GM13977 (cell line): ENCODE data around the gene NTM.

Experiments
- DNase-seq: peaks from one replicate; pipeline ENCODE4 v3.0.0; 2012; ENCODE audit warnings: low spot score
- CTCF ChIP-seq: IDR thresholded peaks from 2 replicates; pipeline ENCODE4 v1.5.1; 2012; ENCODE audit warnings: mild to moderate bottlenecking, control low read depth; ENCODE audit not compliant: insufficient read depth; ENCODE audit errors: extremely low read depth, missing control alignments
- in situ Hi-C: fragments of 300-500 bp; cut with MboI; formaldehyde crosslinking; loops from one replicate; pipeline ENCODE4 v1.12.0; 2022; ENCODE audit warnings: low sequenced_read_pairs, low pct_unique_long_range_greater_than_20kb, mixed read lengths, inconsistent platforms; ENCODE audit not compliant: unreplicated experiment

NTM gene

DNA sequence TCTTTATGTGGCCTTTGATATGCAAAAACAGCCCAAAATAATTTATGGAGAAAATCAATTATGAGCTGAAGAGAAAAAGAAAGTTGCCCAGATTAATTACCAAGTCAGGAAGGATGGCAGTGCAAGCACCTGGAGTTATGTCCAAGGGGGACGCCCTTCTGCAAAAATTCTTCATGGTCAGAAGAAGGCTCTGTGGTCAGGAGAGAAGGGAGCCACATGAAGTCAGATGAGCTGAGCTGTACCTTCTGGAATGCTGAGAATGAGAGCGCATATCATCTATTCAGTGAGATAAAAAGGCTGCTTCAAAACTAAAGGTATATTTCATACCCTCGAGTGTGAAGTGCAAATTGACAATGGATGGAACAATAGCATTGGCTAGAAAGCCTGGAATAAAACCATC, 607.4 kb downstream of the NTM start:
- TF ChIP-seq CTCF: no peak
- in situ Hi-C loops: no loop called here
- DNase-seq: no peak

GRCh38 chr11:131978351-131978750, 607.9 kb downstream of the NTM start:
- in situ Hi-C loops: no loop called here
- TF ChIP-seq CTCF: no peak
- no peak for DNase-seq

DNA sequence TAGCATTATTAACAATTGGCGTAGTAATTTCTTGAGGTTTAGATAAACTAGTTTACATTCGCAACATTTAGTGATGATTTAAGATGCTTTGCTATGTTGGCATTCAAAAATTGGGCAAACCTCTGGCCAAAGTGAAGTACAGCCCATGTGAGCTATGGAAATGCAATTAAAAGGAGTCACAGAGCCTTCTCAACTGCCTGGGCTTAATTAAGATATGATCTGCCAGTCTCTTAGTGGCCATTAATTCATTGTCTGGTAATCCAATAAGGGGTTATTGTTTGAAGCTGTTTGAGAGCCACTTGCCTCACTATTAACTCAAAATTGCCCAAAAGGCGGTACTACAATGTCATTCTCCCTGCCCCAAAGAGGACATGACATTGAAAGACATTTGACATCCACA, 608.9 kb downstream of the NTM start:
- in situ Hi-C loops: no loop called here
- no peak for TF ChIP-seq CTCF
- DNase-seq: no peak

GRCh38 chr11:131980199-131980598, 609.8 kb downstream of the NTM start:
- in situ Hi-C loops: no loop called here
- no peak for DNase-seq
- no peak for TF ChIP-seq CTCF

GRCh38 chr11:131980888-131981668, 610.7 kb downstream of the NTM start:
- DNase-seq: no peak
- TF ChIP-seq CTCF: no peak
- in situ Hi-C loops: no loop called here

GRCh38 chr11:131982154-131982553, 611.7 kb downstream of the NTM start:
- TF ChIP-seq CTCF: no peak
- in situ Hi-C loops: no loop called here
- DNase-seq: no peak
